ENCODE data around the gene TNIP2. TPM values are rescaled to one million over a fixed set of nuclear protein-coding genes. Genes with fewer than 3 reads are reported as not detected.
"Not testable (repeated sequence)": the region's sequence is repeated elsewhere in the genome, so short reads cannot be mapped to it uniquely, and the experiment has no call there.

Gene TNIP2
- total RNA-seq, 1 experiment from 2014 or later: 27.2 TPM

GRCh38 chr4:2745981-2746806 is 9.9 kb downstream of the TNIP2 start:
- DNase-seq (ENCODE audit: extremely low read depth, low read depth): peak; percentile 14

GRCh38 chr4:2745516-2745915 is 10.6 kb downstream of the TNIP2 start:
- DNase-seq (ENCODE audit: extremely low read depth, low read depth): no peak

DNA sequence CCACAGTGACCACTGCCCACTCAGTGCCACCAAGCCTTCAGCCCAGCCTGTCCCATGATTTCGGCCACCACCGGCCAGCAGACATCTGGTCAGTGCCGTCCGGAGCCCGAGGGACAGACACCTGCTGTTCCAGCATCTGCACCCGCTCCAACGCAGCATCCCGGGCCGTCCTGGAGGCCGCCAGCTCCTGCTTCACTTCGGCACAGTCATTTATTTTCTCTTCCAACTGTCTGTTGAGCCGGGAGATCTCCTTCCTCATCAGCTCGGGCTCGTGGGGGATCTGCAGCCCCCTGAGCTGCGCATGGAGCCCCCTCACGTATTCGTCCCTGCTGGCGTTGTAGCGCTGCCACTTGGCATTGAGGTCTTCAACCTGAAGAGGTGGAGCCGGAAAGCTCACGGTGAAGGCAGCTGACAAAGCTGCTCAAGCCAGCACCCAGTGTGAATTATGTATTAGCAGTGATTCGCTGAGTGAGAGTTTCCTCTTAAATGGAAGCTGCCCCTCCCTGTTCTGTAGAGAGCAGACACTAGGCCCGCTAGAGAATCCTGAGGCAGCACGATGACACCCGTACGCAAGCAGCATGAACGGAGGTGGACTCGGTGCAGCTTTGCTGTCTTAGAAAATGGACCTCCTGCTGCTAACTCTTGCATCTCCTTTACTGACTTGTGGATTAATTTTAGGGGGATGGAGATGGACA is 11.4 kb downstream of the TNIP2 start:
- DNase-seq (ENCODE audit: extremely low read depth, low read depth): no peak

DNA sequence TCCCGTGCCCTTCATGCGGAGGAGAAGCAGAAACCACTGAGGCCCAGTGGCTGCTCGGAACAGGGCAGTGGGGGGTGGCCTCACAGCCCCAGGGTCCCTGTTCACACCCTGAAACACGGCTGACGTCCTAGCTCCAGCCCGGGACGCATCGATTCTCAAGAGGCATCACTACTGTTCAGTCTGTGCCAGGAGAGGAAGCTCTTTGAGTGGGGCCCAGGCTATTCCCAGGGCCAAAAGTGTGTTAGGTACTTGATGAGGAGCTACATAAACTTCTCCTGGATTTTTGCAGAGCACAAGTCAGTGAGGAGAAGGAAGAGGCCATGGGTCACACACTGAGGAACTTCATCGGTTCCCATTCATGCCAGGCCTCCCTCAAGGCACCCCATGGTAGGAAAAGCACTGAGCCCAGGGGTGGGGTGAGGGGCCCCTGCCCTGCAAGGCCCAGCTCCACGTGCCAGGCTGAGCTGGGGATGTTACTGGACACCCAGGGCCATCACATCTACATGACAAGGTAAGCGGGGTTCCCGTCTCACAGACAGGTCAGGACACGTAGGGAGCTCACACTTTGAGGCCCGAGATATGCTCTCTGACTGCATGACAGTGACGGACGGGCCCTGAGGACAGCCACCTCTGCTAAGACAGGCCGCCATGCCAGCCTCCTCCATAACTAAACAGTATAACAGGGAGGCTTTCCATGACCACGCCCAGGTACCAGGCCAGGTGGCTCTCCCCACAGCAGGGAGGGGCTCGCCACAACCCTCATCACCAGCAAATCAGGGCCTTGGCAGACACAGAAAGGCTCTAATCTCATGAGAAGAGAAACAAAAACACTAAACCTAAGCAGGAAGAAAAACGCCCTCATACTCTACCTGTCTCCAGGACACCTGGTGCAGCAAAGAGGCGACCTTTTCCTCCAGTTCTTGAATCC is 12.4 kb downstream of the TNIP2 start:
- DNase-seq (ENCODE audit: extremely low read depth, low read depth): no peak

GRCh38 chr4:2742823-2743517 is 13.2 kb downstream of the TNIP2 start:
- no peak for DNase-seq (ENCODE audit: extremely low read depth, low read depth)

GRCh38 chr4:2742081-2742822 is 13.9 kb downstream of the TNIP2 start:
- DNase-seq (ENCODE audit: extremely low read depth, low read depth): no peak

DNA sequence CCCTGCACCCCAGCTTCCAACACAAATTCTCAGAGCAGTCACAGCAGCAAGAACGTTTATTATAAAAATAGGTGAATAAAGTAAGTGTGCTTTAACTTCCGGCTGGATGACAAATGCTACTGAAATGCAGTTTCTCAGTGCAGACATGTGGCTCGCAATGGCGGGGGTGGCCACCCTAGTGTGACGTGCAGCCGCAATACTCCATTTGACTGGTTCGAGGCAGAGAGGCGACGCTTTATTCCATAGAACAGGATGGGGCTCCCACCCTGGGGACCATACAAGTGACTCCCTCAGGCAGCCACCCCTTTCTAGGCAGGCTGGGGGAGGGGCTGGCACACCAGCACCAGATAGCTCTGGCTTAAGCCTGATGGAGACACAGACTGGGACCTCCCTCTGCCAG is 14.5 kb downstream of the TNIP2 start:
- DNase-seq (ENCODE audit: extremely low read depth, low read depth): no peak

DNA sequence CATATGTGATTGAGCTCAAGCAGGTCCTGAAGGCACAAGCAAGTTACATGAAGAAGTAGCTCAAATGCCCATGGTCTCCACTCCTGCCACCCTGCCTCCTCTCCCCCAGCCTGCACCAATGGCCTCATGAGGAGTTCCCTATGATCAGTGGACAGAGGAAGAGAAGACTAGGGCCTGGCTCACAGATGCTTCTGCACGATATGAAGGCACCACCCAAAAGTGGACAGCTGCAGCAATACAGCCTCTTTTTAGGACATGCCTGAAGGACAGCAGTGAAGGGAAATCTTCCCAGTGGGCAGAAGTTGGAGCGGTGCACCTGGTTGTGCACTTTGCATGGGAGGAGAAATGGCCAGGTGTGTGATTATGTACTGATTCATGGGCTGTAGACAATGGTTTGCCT is 17.8 kb downstream of the TNIP2 start:
- DNase-seq (ENCODE audit: extremely low read depth, low read depth): not testable (repeated sequence)

- no peak for DNase-seq (ENCODE audit: extremely low read depth, low read depth)
Measured at GRCh38 chr4:2735869-2736268, 20.3 kb downstream of the TNIP2 start.

DNA sequence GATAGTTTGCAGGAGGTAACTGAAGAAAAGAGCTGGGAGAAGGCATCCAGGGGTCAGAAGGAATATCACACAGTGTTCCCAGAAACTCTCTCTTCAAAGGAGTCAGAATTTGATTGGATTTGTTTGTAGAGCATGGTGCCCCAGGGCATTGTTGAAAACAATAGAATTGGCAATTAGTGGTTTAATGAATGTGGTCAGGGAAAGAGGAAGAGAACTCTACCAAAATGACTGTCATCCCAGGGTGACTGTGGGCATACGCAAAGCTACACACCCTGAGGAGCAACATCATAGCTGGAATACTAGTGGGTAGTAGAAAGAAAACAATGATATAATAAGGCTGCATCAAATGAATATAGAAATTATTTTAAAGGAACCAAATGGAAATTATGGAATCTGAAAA is 21.5 kb downstream of the TNIP2 start:
- DNase-seq (ENCODE audit: extremely low read depth, low read depth): no peak

DNA sequence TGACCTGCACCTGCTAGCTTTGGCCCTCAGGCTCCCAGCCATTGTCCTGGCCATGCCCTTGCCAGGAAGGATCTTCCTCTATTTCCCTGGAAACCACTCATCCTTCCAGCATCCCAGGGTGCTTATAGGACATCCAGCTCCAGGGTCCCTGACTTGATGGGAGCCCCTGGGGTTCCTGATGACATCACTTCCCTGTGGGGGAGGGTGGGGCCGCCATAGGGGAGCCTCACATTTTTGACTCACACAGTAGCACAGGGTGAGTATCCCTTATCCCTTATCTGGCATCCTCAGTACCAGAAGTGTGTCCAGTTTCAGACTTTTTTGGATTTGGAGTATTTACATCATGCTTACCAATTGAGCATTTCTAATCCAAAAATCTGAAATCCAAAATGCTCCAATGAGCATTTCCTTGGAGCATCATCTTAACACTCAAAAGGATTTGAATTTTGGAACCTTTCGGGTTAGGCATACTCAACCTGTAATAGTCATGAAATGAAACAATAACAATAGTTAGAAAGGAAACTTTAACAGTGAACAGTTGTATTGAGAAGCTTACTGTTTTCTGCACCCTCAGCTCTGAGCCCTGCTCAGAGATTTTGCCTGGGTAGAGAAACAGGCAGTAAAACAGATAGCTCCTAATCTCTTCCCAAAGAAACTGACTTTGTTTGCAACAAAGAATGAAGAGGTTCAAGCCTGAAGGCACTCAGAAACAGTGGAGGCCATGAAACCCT is 22.1 kb downstream of the TNIP2 start:
- DNase-seq (ENCODE audit: extremely low read depth, low read depth): no peak

DNA sequence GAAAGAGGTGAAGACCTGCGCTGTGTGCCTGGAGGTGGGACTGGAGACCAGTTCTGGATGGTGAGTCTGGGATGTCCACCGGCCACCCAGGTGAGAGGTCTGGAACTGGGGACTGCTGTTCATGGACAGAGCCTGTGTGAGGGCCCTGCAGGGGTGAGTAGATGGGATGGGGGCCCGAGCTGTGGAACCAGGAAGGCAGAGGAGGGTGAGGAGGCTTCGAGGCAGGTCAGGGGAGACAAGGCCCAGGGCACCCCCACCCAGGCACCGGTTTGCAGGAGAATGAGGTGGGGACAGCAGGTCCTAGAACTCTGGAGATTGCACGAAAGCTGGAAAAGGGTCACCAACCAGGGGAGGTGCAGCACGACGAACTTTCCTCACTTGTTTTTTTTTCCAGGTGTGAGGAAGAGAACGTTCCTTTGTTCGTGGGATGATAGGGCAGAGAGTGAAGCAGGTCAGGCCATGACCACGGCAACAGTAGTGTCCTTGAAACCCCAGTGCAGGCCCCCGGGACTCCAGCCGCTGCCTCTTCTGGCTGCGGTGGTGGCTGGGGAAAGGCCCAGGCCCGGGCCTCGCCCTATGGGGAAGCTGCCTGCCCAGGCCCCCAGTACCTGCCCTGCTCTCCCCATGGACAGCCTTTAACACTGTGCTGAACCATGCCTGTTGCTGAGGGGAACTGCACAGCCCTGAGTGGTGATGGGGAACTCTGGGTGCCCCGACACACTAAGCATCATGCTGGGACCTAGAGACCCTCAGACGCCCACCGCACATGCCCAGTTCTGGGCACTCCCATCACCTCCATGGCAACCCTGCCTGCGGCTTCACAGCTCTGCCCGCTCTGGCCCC is 22.9 kb downstream of the TNIP2 start:
- no peak for DNase-seq (ENCODE audit: extremely low read depth, low read depth)

- DNase-seq (ENCODE audit: extremely low read depth, low read depth): no peak
Measured at GRCh38 chr4:2732526-2732925, 23.6 kb downstream of the TNIP2 start.

- DNase-seq (ENCODE audit: extremely low read depth, low read depth): no peak
Measured at GRCh38 chr4:2731907-2732317, 24.2 kb downstream of the TNIP2 start.

DNA sequence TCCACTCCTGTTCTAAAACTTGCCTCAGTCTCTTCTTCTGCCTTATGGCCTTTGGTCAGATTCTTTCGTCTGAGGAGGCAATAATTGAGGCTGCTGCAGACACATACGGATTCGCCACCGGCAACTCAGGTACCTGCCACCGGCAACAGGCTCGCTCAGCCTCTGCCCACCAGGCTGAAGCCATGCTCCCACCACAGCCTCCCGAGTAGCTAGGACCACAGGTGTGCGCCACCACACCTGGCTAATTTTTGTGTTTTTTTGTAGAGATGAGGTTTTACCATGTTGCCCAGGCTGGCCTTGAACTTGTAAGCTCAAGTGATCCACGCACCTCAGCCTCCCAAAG is 26.6 kb downstream of the TNIP2 start:
- no peak for DNase-seq (ENCODE audit: extremely low read depth, low read depth)

- no peak for DNase-seq (ENCODE audit: extremely low read depth, low read depth)
Measured at GRCh38 chr4:2728806-2729532, 27.2 kb downstream of the TNIP2 start.

GRCh38 chr4:2728221-2728620 is 27.9 kb downstream of the TNIP2 start:
- DNase-seq (ENCODE audit: extremely low read depth, low read depth): no peak

GRCh38 chr4:2726881-2727280 is 29.3 kb downstream of the TNIP2 start:
- DNase-seq (ENCODE audit: extremely low read depth, low read depth): not testable (repeated sequence)
